K562 (cell line): ENCODE data around the gene PPP1R37.

ENCODE experiments used
- CTCF ChIP-seq, 3 experiments: IDR thresholded peaks in 2 of 3; conservative IDR thresholded peaks in 1 of 3; 2 replicates each; pipeline ENCODE4 v1.5.1; 2011 to 2012; ENCODE audit warnings: low read length in 3 of 3, mild to moderate bottlenecking in 3 of 3, control low read depth in 2 of 3, improper control_type of control experiment in 1 of 3, inconsistent platforms in 1 of 3, low read depth in 1 of 3, mixed read lengths in 1 of 3, moderate library complexity in 1 of 3; ENCODE audit not compliant: insufficient read depth in 2 of 3
- E2F6 ChIP-seq, 2 experiments: IDR thresholded peaks; 2 replicates each; pipeline ENCODE4 v1.6.1; 2011; ENCODE audit warnings: borderline replicate concordance in 1 of 2, control low read depth in 1 of 2, low read depth in 1 of 2, low read length in 1 of 2, mild to moderate bottlenecking in 1 of 2, mixed read lengths in 1 of 2, moderate library complexity in 1 of 2; ENCODE audit not compliant: insufficient read depth in 1 of 2, insufficient read length in 1 of 2, poor library complexity in 1 of 2, severe bottlenecking in 1 of 2; ENCODE audit errors: extremely low read depth in 1 of 2
- FOXJ3 ChIP-seq: sonication (generic); formaldehyde crosslinking; IDR thresholded peaks from 2 replicates; pipeline ENCODE4 v1.4.0; 2020; ENCODE audit warnings: mild to moderate bottlenecking, missing genetic modification reagents
- FOXK2 ChIP-seq, 2 experiments: fragments of 450-650 bp; IDR thresholded peaks in 1 of 2; conservative IDR thresholded peaks in 1 of 2; 2 replicates each; pipeline ENCODE4 v1.6.1; 2016; ENCODE audit warnings: low read depth in 2 of 2, mild to moderate bottlenecking in 1 of 2
- NBN ChIP-seq: fragments of 450-650 bp; IDR thresholded peaks from 2 replicates; pipeline ENCODE4 v1.6.1; 2016; ENCODE audit warnings: low read depth, mild to moderate bottlenecking
- RAD21 ChIP-seq, 2 experiments: fragments of 250-450 bp in 1 of 2; fragments of 450-650 bp in 1 of 2; sonication (Bioruptor Pico) in 1 of 2; formaldehyde crosslinking in 1 of 2; IDR thresholded peaks in 1 of 2; conservative IDR thresholded peaks in 1 of 2; 2 replicates each; pipeline versions ENCODE4 v1.4.0 to v1.8.0; 2020 to 2022; ENCODE audit warnings: mild to moderate bottlenecking in 2 of 2, moderate library complexity in 1 of 2
- SETDB1 ChIP-seq: IDR thresholded peaks from one replicate; pipeline ENCODE4 v1.6.1; 2012; ENCODE audit warnings: low read length, control low read depth, inconsistent platforms

GRCh38 chr19:45135176-45135885, 42.4 kb downstream of the PPP1R37 start:
- no peak for TF ChIP-seq E2F6 (IDR thresholded peaks at IDR 0.05; ENCODE audit: borderline replicate concordance in 1 of 2, extremely low read depth in 1 of 2, insufficient read depth in 1 of 2, insufficient read length in 1 of 2, low read depth in 1 of 2, low read length in 1 of 2, poor library complexity in 1 of 2, severe bottlenecking in 1 of 2)
- no peak for TF ChIP-seq SETDB1
- TF ChIP-seq RAD21 (CRISPR knock-in tag; conservative IDR thresholded peaks at IDR 0.05 in 1 of 2, IDR thresholded peaks at IDR 0.05 in 1 of 2): no peak
- TF ChIP-seq FOXJ3: no peak
- TF ChIP-seq FOXK2 (conservative IDR thresholded peaks at IDR 0.05 in 1 of 2, IDR thresholded peaks at IDR 0.05 in 1 of 2; ENCODE audit: low read depth in 2 of 2): no peak
- TF ChIP-seq CTCF (IDR thresholded peaks at IDR 0.05 in 2 of 3, conservative IDR thresholded peaks at IDR 0.05 in 1 of 3; ENCODE audit: insufficient read depth in 2 of 3, low read depth in 1 of 3, low read length in 3 of 3): no peak
- TF ChIP-seq NBN: no peak
